Adrenal gland (tissue), 12 donors: ENCODE measurements around the gene CBR4. TPM values are rescaled to one million over a fixed set of nuclear protein-coding genes. Genes with fewer than 3 reads are reported as not detected.

ENCODE experiments used
- DNase-seq, 7 donors: peaks; one replicate each; pipeline ENCODE4 v3.0.0-alpha.2; 2019 to 2020
- H3K27ac ChIP-seq, 5 donors: fragments of 200-600 bp; sonication (generic) in 4 of 5; 1 replicate in 3 of 5; 2 replicates in 2 of 5; pipeline versions ENCODE4 v1.5.1 to v1.8.0; 2016 to 2020; ENCODE audit warnings: mild to moderate bottlenecking in 1 of 5
- H3K27me3 ChIP-seq: fragments of 200-600 bp; 2 replicates; pipeline ENCODE4 v1.8.0; 2021
- H3K36me3 ChIP-seq, 2 donors: fragments of 200-600 bp; replicated peaks in 1 of 2; 1 replicate in 1 of 2; 2 replicates in 1 of 2; pipeline versions ENCODE4 v1.5.1 to v1.8.0; 2018 to 2022
- H3K4me1 ChIP-seq, 2 donors: fragments of 200-600 bp; replicated peaks in 1 of 2; 1 replicate in 1 of 2; 2 replicates in 1 of 2; pipeline versions ENCODE4 v1.5.1 to v1.8.0; 2018 to 2021
- H3K4me3 ChIP-seq, 4 donors: fragments of 200-600 bp; sonication (generic) in 3 of 4; one replicate each; pipeline ENCODE4 v1.5.1; 2016 to 2018
- H3K9me3 ChIP-seq, 3 donors: fragments of 200-600 bp; sonication (generic) in 1 of 3; replicated peaks in 1 of 3; 1 replicate in 2 of 3; 2 replicates in 1 of 3; pipeline versions ENCODE4 v1.5.1 to v1.8.0; 2016 to 2021
- CTCF ChIP-seq, 6 experiments: fragments of 450-650 bp in 4 of 6; fragments of 200-600 bp in 2 of 6; sonication (generic) in 1 of 6; IDR thresholded peaks; 1 replicate in 5 of 6; 2 replicates in 1 of 6; pipeline versions ENCODE4 v1.5.1 to v1.8.0; 2016 to 2021; ENCODE audit warnings: antibody characterized with exemption in 6 of 6, mild to moderate bottlenecking in 2 of 6, moderate library complexity in 1 of 6
- POLR2A ChIP-seq, 2 donors: fragments of 450-650 bp; IDR thresholded peaks; one replicate each; pipeline ENCODE4 v1.6.1; 2017; ENCODE audit warnings: antibody characterized with exemption in 2 of 2, mild to moderate bottlenecking in 2 of 2, moderate library complexity in 1 of 2
- WGBS, 4 donors: extraction: QIAGEN DNeasy Blood & Tissue Kit in 2 of 4; methylation state at CpG; one replicate each; pipeline versions ENCODE4 v1.1.5 to v1.1.7; 2013 to 2017; 5-methylcytosine and 5-hydroxymethylcytosine counted together
- intact Hi-C, 2 donors: fragments of 100-400 bp; cut with DNase I; formaldehyde crosslinking; loops; one replicate each; pipeline versions ENCODE4 v1.14.1 to v1.15.0; 2022 to 2023
- polyA plus RNA-seq, 3 donors: library from polyadenylated mRNA; stranded (reverse); fragments of 200-250 nt in 2 of 3; fragments of 350-450 nt in 1 of 3; fragmentation: Illumina TruSeq in 1 of 3; extraction: RNeasy Lipid Tissue Mini Kit (QIAGEN cat#74804) in 1 of 3; gene quantifications; one replicate each; pipeline ENCODE4 v1.2.3, GENCODE V29; 2013 to 2014
- total RNA-seq, 9 donors: library from RNA; depleted of rRNA in 4 of 9; stranded (reverse); fragments of >200 nt in 4 of 9; fragments of 120-200 nt in 1 of 9; fragmentation: NEBNext Ultra II Directional in 1 of 9; extraction: Animal tissue kit (Norgen Biotek cat#: 25700) in 1 of 9; gene quantifications; one replicate each; pipeline versions ENCODE4 v1.1.0 to v1.2.4, GENCODE V29; 2013 to 2023
- donor health status: healthy with polysubstance abuse.
- donor health status: Bipolar disorder and iron deficiency.
- donor health status: DM: yes; HTN: yes; CAD: no.
- donor health status: DM: no; HTN: no; CAD: no.
- donor health status: DM: no; HTN: no; CAD: no.
- donor health status: DM: yes; HTN: yes; CAD: no.

Gene CBR4
- total and polyA plus RNA-seq, 12 donors: 9.6 to 34.6 (median 20.7) TPM

GRCh38 chr4:169027663-169028062, 17.6 kb upstream of the CBR4 start:
- 96 to 99% (median 97%) methylated on average over 3 of the region's 3 CpGs for WGBS, 4 donors
- H3K27me3 ChIP-seq: no peaks in the 10 kb centered on the region
- no peak for TF ChIP-seq CTCF (IDR thresholded peaks at IDR 0.05)
- no peak overlapping the region for H3K27ac ChIP-seq
- H3K4me3 ChIP-seq: no peak overlapping the region
- peaks cover 0 to 12% of the 10 kb centered on the region in 2 donors for H3K4me1 ChIP-seq
- H3K9me3 ChIP-seq: no peaks in the 10 kb centered on the region
- DNase-seq: no peak
- intact Hi-C loops: loop anchor here (5.0 to 10.0 kb wide), 3 partner anchors 277 to 457 kb away; no protein-coding TSS in a partner anchor
- H3K36me3 ChIP-seq: no peaks in the 10 kb centered on the region

- Histone ChIP-seq H3K9me3 (no peaks in the 10 kb centered on the region), H3K36me3 (no peaks in the 10 kb centered on the region), H3K4me1 (peaks cover 0 to 2% of the 10 kb centered on the region in 2 donors), H3K27ac (no peak overlapping the region), H3K4me3 (no peak overlapping the region), H3K27me3 (no peaks in the 10 kb centered on the region)
- TF ChIP-seq POLR2A (IDR thresholded peaks at IDR 0.05): no peak
- no peak for TF ChIP-seq CTCF (IDR thresholded peaks at IDR 0.05)
- intact Hi-C loops: loop anchor here (5.0 to 10.0 kb wide), 3 partner anchors 280 to 460 kb away; no protein-coding TSS in a partner anchor
- 79 to 95% (median 85%) methylated on average over 1 of the region's 1 CpG for WGBS, 4 donors
- no peak for DNase-seq
These were observed 15.1 kb upstream of the CBR4 start for GRCh38 chr4:169025184-169025583.

GRCh38 chr4:169024762-169025161, 14.7 kb upstream of the CBR4 start:
- Histone ChIP-seq H3K27ac (no peak overlapping the region), H3K9me3 (no peaks in the 10 kb centered on the region), H3K36me3 (no peaks in the 10 kb centered on the region), H3K4me1 (no peaks in the 10 kb centered on the region), H3K27me3 (no peaks in the 10 kb centered on the region), H3K4me3 (no peak overlapping the region)
- 7 to 13% (median 9%) methylated on average over 2 of the region's 2 CpGs for WGBS, 4 donors
- intact Hi-C loops: loop anchor here (5.0 to 10.0 kb wide), 3 partner anchors 280 to 460 kb away; no protein-coding TSS in a partner anchor
- peak in 1 of 7 donors; percentile 12 for DNase-seq
- TF ChIP-seq POLR2A (IDR thresholded peaks at IDR 0.05): no peak
- TF ChIP-seq CTCF (IDR thresholded peaks at IDR 0.05): peak; percentile 30 to 70 (median 64)

- H3K4me3 ChIP-seq: no peak overlapping the region
- no peak overlapping the region for H3K27ac ChIP-seq
- no peaks in the 10 kb centered on the region for H3K36me3 ChIP-seq
- no peak for DNase-seq
- H3K9me3 ChIP-seq: no peaks in the 10 kb centered on the region
- 78 to 91% (median 86%) methylated on average over 1 of the region's 1 CpG for WGBS, 4 donors
- no peaks in the 10 kb centered on the region for H3K4me1 ChIP-seq
- intact Hi-C loops: no loop called here
- TF ChIP-seq CTCF (IDR thresholded peaks at IDR 0.05): no peak
- TF ChIP-seq POLR2A (IDR thresholded peaks at IDR 0.05): no peak
- no peaks in the 10 kb centered on the region for H3K27me3 ChIP-seq
These were observed 8.4 kb upstream of the CBR4 start for GRCh38 chr4:169018406-169018805.
